Chondrocyte (in vitro differentiated cells): ENCODE data around the gene STOML1. TPM values are rescaled to one million over a fixed set of nuclear protein-coding genes. Genes with fewer than 3 reads are reported as not detected.
A peak's percentile ranks its signal among the peaks of the same experiment; 100 is the strongest.

Experiments
- DNase-seq: peaks from one replicate; pipeline ENCODE4 v3.0.0; 2021; ENCODE audit warnings: mixed read lengths, low spot score
- H3K27ac Mint-ChIP-seq: one replicate; pipeline ENCODE4 v1.8.0; 2021; ENCODE audit warnings: mild to moderate bottlenecking, moderate library complexity, mixed read lengths; ENCODE audit not compliant: unreplicated experiment
- H3K27me3 Mint-ChIP-seq: 2 replicates; pipeline ENCODE4 v1.8.0; 2021; ENCODE audit warnings: low read depth, mixed read lengths
- H3K36me3 Mint-ChIP-seq: 2 replicates; pipeline ENCODE4 v1.8.0; 2021; ENCODE audit warnings: low read depth, mixed read lengths
- H3K4me1 Mint-ChIP-seq: 2 replicates; pipeline ENCODE4 v1.8.0; 2021; ENCODE audit warnings: low read depth, mild to moderate bottlenecking, mixed read lengths
- H3K4me3 Mint-ChIP-seq: one replicate; pipeline ENCODE4 v1.8.0; 2021; ENCODE audit warnings: mild to moderate bottlenecking, moderate library complexity, mixed read lengths; ENCODE audit not compliant: unreplicated experiment
- H3K9me3 Mint-ChIP-seq: 2 replicates; pipeline ENCODE4 v1.8.0; 2021; ENCODE audit warnings: low read depth, mixed read lengths
- CTCF ChIP-seq: fragments of 200-600 bp; sonication (generic); IDR thresholded peaks from 2 replicates; pipeline ENCODE4 v1.5.0; 2021; ENCODE audit warnings: antibody characterized with exemption, mild to moderate bottlenecking, moderate library complexity
- long read RNA-seq: library from polyadenylated mRNA; stranded (forward); transcript quantifications from one replicate; pipeline ENCODE4 v2.0.0, GENCODE V29; 2021
- total RNA-seq: library from RNA; stranded (reverse); gene quantifications from 3 replicates; pipeline ENCODE4 v1.2.1, GENCODE V29; 2021

Gene STOML1
- 18.0 to 26.4 TPM (median 18.9 TPM) in 3 replicates for total RNA-seq
- long read RNA-seq, full-length matches to known transcripts, result 8 of 16 reads
- long read RNA-seq, partial matches to known transcripts, result 1 of 16 reads
- long read RNA-seq, other reads (novel, unspliced or antisense), result 7 of 16 reads

- H3K4me1 Mint-ChIP-seq, result peaks cover 85% of the 10 kb centered on the region
- H3K36me3 Mint-ChIP-seq, result no peaks in the 10 kb centered on the region
- peak within 1 kb of the TSS; percentile 78 for H3K4me3 Mint-ChIP-seq
- peak within 1 kb of the TSS; percentile 69 for H3K27ac Mint-ChIP-seq
- H3K9me3 Mint-ChIP-seq, result no peaks in the 10 kb centered on the region
- H3K27me3 Mint-ChIP-seq, result no peaks in the 10 kb centered on the region
- DNase-seq, result peak; percentile 97
- peak; percentile 90 for TF ChIP-seq CTCF
Measured at GRCh38 chr15:73991726-73992593, at the start of gene STOML1. Gene STOML1, minus strand, starts transcription at chr15:73992295. Its CDS starts 72 bp downstream, at chr15:73992223.

- Mint-ChIP-seq H3K9me3 (no peaks in the 10 kb centered on the region), H3K4me1 (peaks cover 46% of the 10 kb centered on the region), H3K27ac (peak overlapping the region; percentile 93), H3K36me3 (peaks cover 12% of the 10 kb centered on the region), H3K27me3 (no peaks in the 10 kb centered on the region), H3K4me3 (no peak overlapping the region)
- no peak for TF ChIP-seq CTCF
- DNase-seq, result no peak
Measured at GRCh38 chr15:74041311-74041756, 49.2 kb upstream of the STOML1 start.

GRCh38 chr15:74040109-74040850 is 48.2 kb upstream of the STOML1 start:
- peak; percentile 35 for TF ChIP-seq CTCF
- H3K9me3 Mint-ChIP-seq, result no peaks in the 10 kb centered on the region
- DNase-seq, result no peak
- H3K27ac Mint-ChIP-seq, result peak overlapping the region; percentile 93
- peaks cover 39% of the 10 kb centered on the region for H3K4me1 Mint-ChIP-seq
- no peaks in the 10 kb centered on the region for H3K27me3 Mint-ChIP-seq
- H3K36me3 Mint-ChIP-seq, result peaks cover 15% of the 10 kb centered on the region
- H3K4me3 Mint-ChIP-seq, result peak overlapping the region; percentile 35

DNA sequence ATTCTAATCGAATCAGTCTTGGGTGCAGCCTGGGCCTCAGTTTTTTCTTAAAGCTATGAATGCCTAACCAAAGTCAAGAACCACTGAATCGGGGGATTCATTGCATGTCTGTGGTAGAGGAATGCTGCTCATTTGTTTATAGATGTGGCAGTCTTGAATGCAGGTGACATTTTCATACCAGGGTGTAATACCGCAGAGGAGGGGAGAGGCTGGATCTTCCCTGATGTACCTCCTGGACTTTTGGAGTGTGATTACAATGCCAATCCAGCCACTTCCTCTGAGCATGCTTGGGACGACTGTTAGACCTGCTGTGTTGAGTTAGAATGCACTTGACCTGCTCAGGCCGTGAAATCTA is 47.5 kb upstream of the STOML1 start:
- Mint-ChIP-seq H3K27me3 (no peaks in the 10 kb centered on the region), H3K4me1 (peaks cover 38% of the 10 kb centered on the region), H3K9me3 (no peaks in the 10 kb centered on the region), H3K27ac (peak overlapping the region; percentile 93), H3K4me3 (no peak overlapping the region), H3K36me3 (peaks cover 16% of the 10 kb centered on the region)
- no peak for TF ChIP-seq CTCF
- no peak for DNase-seq
